Neural cell (in vitro differentiated cells): Measurements from ENCODE around the gene LRRC15. TPM values are rescaled to one million over a fixed set of nuclear protein-coding genes. Genes with fewer than 3 reads are reported as not detected.

Experiments
- H2AFZ ChIP-seq: fragments of 200-600, 300-800 bp; sonication (generic), shearing (Covaris generic); 2 replicates; pipeline ENCODE4 v1.6.0; 2014; ENCODE audit warnings: low read depth, mild to moderate bottlenecking, antibody characterized with exemption, low read length, moderate library complexity
- H3F3A ChIP-seq: fragments of 200-600 bp; shearing (Covaris generic); 2 replicates; pipeline ENCODE4 v1.6.1; 2016; ENCODE audit warnings: mild to moderate bottlenecking, moderate library complexity, mixed read lengths, antibody characterized with exemption, low read length; ENCODE audit not compliant: insufficient read depth, poor library complexity, severe bottlenecking
- H3K27ac ChIP-seq: fragments of 200-600, 300-800 bp; sonication (generic), shearing (Covaris generic); 2 replicates; pipeline ENCODE4 v1.5.1; 2014; ENCODE audit warnings: mild to moderate bottlenecking, low read length, moderate library complexity
- H3K27me3 ChIP-seq: fragments of 300-800, 200-600 bp; sonication (generic), shearing (Covaris generic); 2 replicates; pipeline ENCODE4 v1.6.0; 2014; ENCODE audit warnings: mild to moderate bottlenecking, low read depth, low read length, moderate library complexity; ENCODE audit not compliant: insufficient read depth
- H3K36me3 ChIP-seq: fragments of 300-800, 200-600 bp; sonication (generic), shearing (Covaris generic); 2 replicates; pipeline ENCODE4 v1.5.1; 2014; ENCODE audit warnings: mild to moderate bottlenecking, antibody characterized with exemption, low read length, moderate library complexity; ENCODE audit not compliant: insufficient read depth
- H3K4me2 ChIP-seq: fragments of 300-800, 200-600 bp; sonication (generic), shearing (Covaris generic); 2 replicates; pipeline ENCODE4 v1.6.0; 2014; ENCODE audit warnings: mild to moderate bottlenecking, low read length
- H3K4me3 ChIP-seq: fragments of 300-800, 200-600 bp; sonication (generic), shearing (Covaris generic); 2 replicates; pipeline ENCODE4 v1.5.1; 2014; ENCODE audit warnings: mild to moderate bottlenecking, low read length, moderate library complexity
- H3K79me2 ChIP-seq: fragments of 200-600 bp; shearing (Covaris generic); replicated peaks from 2 replicates; pipeline ENCODE4 v1.6.0; 2014; ENCODE audit warnings: mild to moderate bottlenecking, low read length, moderate library complexity; ENCODE audit not compliant: insufficient read depth
- H3K9ac ChIP-seq: fragments of 300-800, 200-600 bp; sonication (generic), shearing (Covaris generic); 2 replicates; pipeline ENCODE4 v1.6.1; 2016; ENCODE audit warnings: mild to moderate bottlenecking, low read length, mixed read lengths
- H3K9me2 ChIP-seq: fragments of 200-600 bp; shearing (Covaris generic); 2 replicates; pipeline ENCODE4 v1.6.1; 2016; ENCODE audit warnings: mild to moderate bottlenecking, low read length, mixed read lengths; ENCODE audit not compliant: insufficient read depth
- H3K9me3 ChIP-seq: fragments of 200-600, 300-800 bp; sonication (generic), shearing (Covaris generic); 2 replicates; pipeline ENCODE4 v1.6.1; 2016; ENCODE audit warnings: mild to moderate bottlenecking, mixed run types, low read length, moderate library complexity, mixed read lengths
- H4K20me1 ChIP-seq: fragments of 200-600 bp; shearing (Covaris generic); 2 replicates; pipeline ENCODE4 v1.6.1; 2016; ENCODE audit warnings: mild to moderate bottlenecking, mixed run types; ENCODE audit not compliant: insufficient read depth
- CTCF ChIP-seq: fragments of 450-650 bp; IDR thresholded peaks from 2 replicates; pipeline ENCODE4 v1.5.1; 2014; ENCODE audit warnings: antibody characterized with exemption, mild to moderate bottlenecking, moderate library complexity; ENCODE audit not compliant: poor library complexity, severe bottlenecking
- EP300 ChIP-seq: fragments of 450-650 bp; conservative IDR thresholded peaks from 2 replicates; pipeline ENCODE4 v1.6.1; 2014; ENCODE audit warnings: antibody characterized with exemption, mild to moderate bottlenecking, moderate library complexity; ENCODE audit not compliant: poor library complexity, severe bottlenecking
- EZH2 ChIP-seq: fragments of 200-600, 300-800 bp; shearing (Covaris generic), sonication (generic); IDR thresholded peaks from 2 replicates; pipeline ENCODE4 v1.6.1; 2014; ENCODE audit warnings: antibody characterized with exemption, low read length, borderline replicate concordance, mild to moderate bottlenecking; ENCODE audit not compliant: insufficient read depth, poor library complexity, severe bottlenecking
- MXI1 ChIP-seq: fragments of 450-650 bp; conservative IDR thresholded peaks from 2 replicates; pipeline ENCODE4 v1.6.1; 2014; ENCODE audit warnings: antibody characterized with exemption, mild to moderate bottlenecking; ENCODE audit not compliant: poor library complexity, severe bottlenecking
- POLR2AphosphoS5 ChIP-seq: IDR thresholded peaks from 2 replicates; pipeline ENCODE4 v1.6.1; 2012
- RAD21 ChIP-seq: fragments of 450-650 bp; conservative IDR thresholded peaks from 2 replicates; pipeline ENCODE4 v1.6.1; 2014; ENCODE audit warnings: antibody characterized with exemption, mild to moderate bottlenecking, moderate library complexity
- REST ChIP-seq: IDR thresholded peaks from 2 replicates; pipeline ENCODE4 v1.6.1; 2012; ENCODE audit warnings: borderline replicate concordance
- SMC3 ChIP-seq: fragments of 450-650 bp; conservative IDR thresholded peaks from 2 replicates; pipeline ENCODE4 v1.6.1; 2014; ENCODE audit warnings: antibody characterized with exemption, mild to moderate bottlenecking, moderate library complexity; ENCODE audit not compliant: poor library complexity
- TAF1 ChIP-seq: IDR thresholded peaks from 2 replicates; pipeline ENCODE4 v1.6.1; 2012; ENCODE audit warnings: low read depth
- polyA plus RNA-seq: library from polyadenylated mRNA; depleted of rRNA; stranded (reverse); fragments of >200 nt; gene quantifications from 2 replicates; pipeline ENCODE4 v1.2.3, GENCODE V29; 2014

LRRC15 gene
- polyA plus RNA-seq, 1 donor from 2014 or later, result not detected

- Histone ChIP-seq H3K4me2 (no peak overlapping the region), H3K36me3 (no peaks in the 10 kb centered on the region), H3K79me2 (no peaks in the 10 kb centered on the region), H2AFZ (no peak overlapping the region), H3K27ac (no peak overlapping the region), H3K27me3 (peaks cover 9% of the 10 kb centered on the region), H3K9ac (peak overlapping the region; percentile 59), H3K4me3 (peak overlapping the region; percentile 75), H3K9me2 (no peaks in the 10 kb centered on the region), H4K20me1 (no peaks in the 10 kb centered on the region), H3F3A (no peaks in the 10 kb centered on the region), H3K9me3 (peaks cover 5% of the 10 kb centered on the region)
- peak; percentile 46 for TF ChIP-seq SMC3
- TF ChIP-seq EP300, result no peak
Observed at GRCh38 chr3:194315965-194316361, 53.6 kb downstream of the LRRC15 start.

GRCh38 chr3:194315088-194315964 is 54.2 kb downstream of the LRRC15 start:
- Histone ChIP-seq H3K4me3 (peak overlapping the region; percentile 75), H3K27ac (no peak overlapping the region), H3K27me3 (peaks cover 9% of the 10 kb centered on the region), H3F3A (no peaks in the 10 kb centered on the region), H3K79me2 (no peaks in the 10 kb centered on the region), H2AFZ (peak overlapping the region; percentile 25), H3K4me2 (peak overlapping the region; percentile 37), H3K9ac (peak overlapping the region; percentile 59), H3K9me2 (no peaks in the 10 kb centered on the region), H3K9me3 (peaks cover 5% of the 10 kb centered on the region), H4K20me1 (no peaks in the 10 kb centered on the region), H3K36me3 (no peaks in the 10 kb centered on the region)
- TF ChIP-seq SMC3 (peak; percentile 98), CTCF (peak; percentile 98), RAD21 (peak; percentile 99), REST (no peak), EP300 (peak; percentile 30), EZH2 (no peak), TAF1 (no peak), POLR2AphosphoS5 (no peak), MXI1 (no peak)
